ACC112 (cell line): ENCODE results near the gene POTEF.
"Not testable (repeated sequence)": the region's sequence is repeated elsewhere in the genome, so short reads cannot be mapped to it uniquely, and the experiment has no call there.

Experiments
- H2AFZ ChIP-seq: fragments of 200-600 bp; sonication (generic); one replicate; pipeline ENCODE4 v1.6.0; 2017; ENCODE audit warnings: antibody characterized with exemption, low read length; ENCODE audit not compliant: unreplicated experiment
- H3K27ac ChIP-seq: fragments of 200-600 bp; sonication (generic); 2 replicates; pipeline ENCODE4 v1.5.1; 2014; ENCODE audit warnings: low read depth, mild to moderate bottlenecking, antibody characterized with exemption, low read length, moderate library complexity
- H3K27me3 ChIP-seq: fragments of 200-600 bp; sonication (generic); 2 replicates; pipeline ENCODE4 v1.6.1; 2014; ENCODE audit warnings: mild to moderate bottlenecking, antibody characterized with exemption, low read length, moderate library complexity, mixed read lengths; ENCODE audit not compliant: insufficient read depth
- H3K36me3 ChIP-seq: fragments of 200-600 bp; sonication (generic); 2 replicates; pipeline ENCODE4 v1.6.1; 2016; ENCODE audit warnings: mild to moderate bottlenecking, antibody characterized with exemption, low read length, moderate library complexity, mixed read lengths; ENCODE audit not compliant: insufficient read depth
- H3K4me1 ChIP-seq: fragments of 200-600 bp; sonication (generic); one replicate; pipeline ENCODE4 v1.6.1; 2016; ENCODE audit warnings: low read length, mixed read lengths; ENCODE audit not compliant: insufficient read depth, unreplicated experiment, control insufficient read depth
- H3K4me3 ChIP-seq: fragments of 200-600 bp; sonication (generic); 2 replicates; pipeline ENCODE4 v1.5.1; 2014; ENCODE audit warnings: mild to moderate bottlenecking, low read depth, low read length
- H3K79me2 ChIP-seq: fragments of 200-600 bp; sonication (generic); one replicate; pipeline ENCODE4 v1.6.0; 2016; ENCODE audit warnings: low read length; ENCODE audit not compliant: control insufficient read depth, unreplicated experiment, insufficient read depth

POTEF gene

GRCh38 chr2:130139331-130140280 lies 10.6 kb upstream of the POTEF start:
- not testable (repeated sequence) for H3K27me3 ChIP-seq, H3K36me3 ChIP-seq, H3K27ac ChIP-seq, H3K79me2 ChIP-seq, H3K4me3 ChIP-seq, H2AFZ ChIP-seq, H3K4me1 ChIP-seq

DNA sequence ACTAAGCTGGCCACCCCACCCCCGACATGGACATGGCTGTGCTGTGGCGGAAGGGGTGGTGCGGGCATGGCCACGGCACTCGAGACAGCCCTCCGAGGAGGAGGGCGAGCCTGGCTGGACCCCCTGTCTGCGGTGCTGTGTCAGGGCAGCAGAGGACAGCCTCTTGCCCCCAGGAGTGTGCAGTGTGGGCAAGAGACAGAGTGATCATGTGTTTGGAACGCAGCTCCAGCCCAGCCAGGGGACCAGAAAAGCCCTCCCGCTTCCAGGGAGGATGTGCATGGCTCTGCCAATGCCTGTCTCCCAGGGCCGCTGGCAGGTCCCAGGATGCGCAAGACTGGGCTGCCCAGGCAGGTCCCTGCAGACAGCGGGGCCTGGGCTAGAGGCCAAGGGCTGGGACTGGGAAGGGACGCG lies 9.8 kb upstream of the POTEF start:
- H3K4me1 ChIP-seq, H3K79me2 ChIP-seq, H3K27ac ChIP-seq, H2AFZ ChIP-seq, H3K27me3 ChIP-seq, H3K4me3 ChIP-seq, H3K36me3 ChIP-seq: not testable (repeated sequence)

DNA sequence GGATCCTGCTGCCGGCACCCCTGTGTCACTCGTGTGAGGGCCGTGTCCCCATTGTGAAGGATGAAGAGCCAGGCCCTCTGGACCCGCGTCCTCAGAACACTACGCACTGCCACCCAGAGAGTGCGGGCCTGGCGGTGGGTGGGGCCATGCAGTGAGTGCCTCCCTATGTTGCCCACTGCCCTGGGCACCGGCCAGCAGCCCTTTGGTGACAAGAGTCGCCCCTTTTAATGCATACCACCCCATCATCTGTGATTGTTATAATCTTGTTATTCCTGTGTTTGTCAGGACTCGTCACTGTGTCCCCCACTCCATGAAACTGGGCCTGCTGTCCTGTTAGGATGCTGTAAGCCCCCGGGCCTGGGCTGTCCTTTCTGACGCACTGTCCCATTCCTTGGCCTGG lies 9.3 kb upstream of the POTEF start:
- H3K36me3 ChIP-seq, H3K4me1 ChIP-seq, H3K79me2 ChIP-seq, H3K4me3 ChIP-seq, H3K27ac ChIP-seq, H2AFZ ChIP-seq, H3K27me3 ChIP-seq: not testable (repeated sequence)

DNA sequence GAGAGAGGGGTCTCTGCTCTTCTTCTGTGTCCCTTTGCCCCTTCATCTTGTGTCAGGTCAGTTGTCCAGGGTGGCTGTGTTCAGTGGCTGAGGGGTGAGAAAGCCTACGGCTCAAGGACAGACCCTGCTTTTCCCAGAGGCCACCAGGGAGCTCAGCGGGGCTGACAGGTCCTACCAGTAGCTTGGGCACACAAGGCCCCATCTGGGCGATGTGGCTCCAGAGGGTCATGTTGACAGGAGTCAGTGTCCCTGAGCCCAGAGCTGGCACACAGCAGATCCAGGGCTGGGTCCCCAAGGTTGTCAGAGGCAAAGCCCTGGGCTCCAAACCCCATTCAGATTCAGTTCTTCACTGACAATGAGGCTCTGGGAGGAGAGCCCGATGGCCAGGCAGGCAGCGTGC lies 8.1 kb upstream of the POTEF start:
- H3K27ac ChIP-seq, H2AFZ ChIP-seq, H3K4me3 ChIP-seq, H3K27me3 ChIP-seq, H3K4me1 ChIP-seq, H3K36me3 ChIP-seq, H3K79me2 ChIP-seq: not testable (repeated sequence)

- H3K4me1 ChIP-seq, H3K36me3 ChIP-seq, H3K27ac ChIP-seq, H3K4me3 ChIP-seq, H3K27me3 ChIP-seq, H3K79me2 ChIP-seq, H2AFZ ChIP-seq: not testable (repeated sequence)
Measured at GRCh38 chr2:130136546-130136945, 7.5 kb upstream of the POTEF start.

- Histone ChIP-seq H3K4me3 (no peak overlapping the region), H3K27ac (no peak overlapping the region), H2AFZ (no peak overlapping the region), H3K79me2 (no peaks in the 10 kb centered on the region), H3K27me3 (0 out of 2 replicates have a peak, but pooled peaks cover 3% of the 10 kb centered on the region), H3K4me1 (no peaks in the 10 kb centered on the region), H3K36me3 (no peaks in the 10 kb centered on the region)
Measured at GRCh38 chr2:130135692-130136541, 6.9 kb upstream of the POTEF start.

GRCh38 chr2:130128464-130128863 lies 558 bp downstream of the POTEF start:
- H3K79me2 ChIP-seq, H3K27ac ChIP-seq, H3K27me3 ChIP-seq, H3K4me1 ChIP-seq, H2AFZ ChIP-seq, H3K36me3 ChIP-seq, H3K4me3 ChIP-seq: not testable (repeated sequence)

DNA sequence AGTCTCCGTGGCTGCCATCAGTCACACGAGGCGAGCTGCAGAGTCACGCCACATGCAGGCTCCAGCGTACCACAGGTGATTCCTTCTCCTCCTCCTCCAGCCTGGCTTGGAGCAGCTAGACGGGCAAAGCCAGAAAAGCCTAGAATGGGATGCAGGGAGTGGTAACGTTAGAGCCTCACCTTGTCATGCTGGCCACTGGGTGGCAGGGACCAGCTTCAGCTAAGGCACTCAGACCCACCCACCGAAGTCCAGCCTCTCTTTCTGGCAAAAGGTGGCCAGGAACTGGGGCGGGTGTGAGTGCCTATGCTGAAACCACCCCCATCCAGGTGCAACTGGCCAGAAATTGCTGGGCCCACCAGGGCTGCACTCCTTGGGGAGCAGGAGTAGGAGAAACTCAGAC lies 1.3 kb downstream of the POTEF start:
- H3K4me3 ChIP-seq, H3K36me3 ChIP-seq, H3K79me2 ChIP-seq, H3K27ac ChIP-seq, H3K27me3 ChIP-seq, H3K4me1 ChIP-seq, H2AFZ ChIP-seq: not testable (repeated sequence)

GRCh38 chr2:130120924-130121323 lies 8.1 kb downstream of the POTEF start:
- not testable (repeated sequence) for H3K4me3 ChIP-seq, H3K79me2 ChIP-seq, H3K27me3 ChIP-seq, H3K27ac ChIP-seq, H2AFZ ChIP-seq, H3K4me1 ChIP-seq, H3K36me3 ChIP-seq

- H3K36me3 ChIP-seq, H3K27ac ChIP-seq, H3K4me1 ChIP-seq, H3K27me3 ChIP-seq, H3K79me2 ChIP-seq, H3K4me3 ChIP-seq, H2AFZ ChIP-seq: not testable (repeated sequence)
Measured at GRCh38 chr2:130102597-130103363, 26.2 kb downstream of the POTEF start.
